Stimulated activated CD8-positive, alpha-beta memory T cell treated with anti-CD3 and anti-CD28 coated beads, Interleukin-15, amount 100 ng/mL, for 1 hour (primary cell): ENCODE measurements around the gene MRPS24.

ENCODE experiments used
- DNase-seq: peaks from one replicate; pipeline ENCODE4 v3.0.0-alpha.2; 2020; ENCODE audit warnings: low read depth

MRPS24 gene

DNA sequence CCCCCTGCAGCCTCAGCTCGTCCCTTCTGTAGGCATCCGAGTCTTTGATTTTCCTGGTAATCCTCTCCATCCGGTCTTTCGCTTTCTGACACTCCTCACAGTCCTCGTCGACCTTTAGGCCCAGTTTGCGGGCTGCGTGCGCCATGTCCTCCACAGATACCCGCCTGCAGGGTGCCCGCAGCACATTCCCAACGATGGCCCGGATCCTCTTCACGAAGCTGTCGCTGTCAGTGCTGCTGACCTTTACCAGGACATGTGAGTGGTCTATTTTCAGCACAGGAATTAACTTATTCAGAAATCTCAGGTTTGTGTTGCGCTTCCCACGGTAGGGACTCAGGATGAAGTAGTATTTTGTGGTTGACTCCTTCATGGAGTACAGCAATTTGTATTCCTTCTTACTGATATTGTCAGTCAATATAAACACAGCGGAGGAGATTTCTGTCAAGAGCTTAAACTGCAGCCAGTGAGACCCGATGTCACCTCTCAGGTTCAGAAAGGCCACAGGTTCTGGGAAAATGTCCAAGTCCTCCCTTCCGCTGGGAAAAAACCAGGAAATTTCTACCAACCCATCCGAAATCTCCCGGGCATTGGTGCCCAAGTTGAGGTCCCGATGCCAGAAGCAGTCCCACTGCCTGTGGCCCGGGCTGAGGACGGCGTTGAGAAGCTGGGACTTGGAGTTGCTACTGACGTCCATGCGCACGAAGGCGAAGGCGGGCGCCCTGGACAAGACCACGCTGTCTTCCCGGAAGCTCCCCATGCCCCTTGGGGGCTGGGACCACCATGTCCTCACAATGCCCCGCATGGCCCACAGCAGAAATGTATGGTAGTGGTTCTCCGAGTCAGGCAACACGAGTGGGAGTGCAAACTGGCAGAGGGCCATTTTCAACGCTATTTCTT is 8.9 kb upstream of the MRPS24 start:
- no peak for DNase-seq

DNA sequence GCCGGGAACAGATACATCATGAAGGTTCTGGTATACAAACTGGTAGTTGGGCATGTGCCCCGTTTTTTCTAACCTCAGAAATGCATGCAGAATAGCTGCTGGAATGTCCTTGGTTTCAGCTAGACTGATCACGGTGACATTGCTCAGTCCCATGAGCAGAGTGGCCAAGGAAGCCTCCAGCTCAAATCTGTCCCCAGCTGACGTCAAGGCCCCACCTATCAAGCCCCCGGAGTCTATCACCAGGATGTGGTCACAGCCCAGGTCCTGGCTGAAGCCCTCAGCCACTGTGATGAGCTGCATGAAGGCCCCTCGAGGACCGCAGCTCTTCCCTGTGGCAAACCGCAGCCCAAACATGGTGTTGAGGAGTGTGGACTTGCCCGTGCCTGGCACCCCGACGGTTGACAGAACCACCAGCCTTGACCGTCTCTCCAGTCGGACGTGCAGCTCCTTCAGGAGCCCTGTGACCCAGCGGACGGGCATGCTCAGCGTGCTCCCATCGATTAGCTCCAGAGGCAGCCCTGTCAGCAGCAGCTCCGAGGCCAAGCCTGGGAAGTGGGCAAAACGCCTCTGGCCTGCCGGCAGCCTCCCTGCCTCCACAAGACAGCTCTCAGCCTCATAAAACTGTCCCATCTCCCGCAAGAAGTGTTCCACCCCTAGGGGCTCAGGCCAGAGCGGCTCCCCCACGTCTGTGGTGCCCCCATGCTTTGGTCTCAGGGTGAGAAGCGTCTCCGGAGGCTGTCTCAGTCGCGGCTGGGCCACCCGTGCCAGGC is 7.8 kb upstream of the MRPS24 start:
- no peak for DNase-seq

DNA sequence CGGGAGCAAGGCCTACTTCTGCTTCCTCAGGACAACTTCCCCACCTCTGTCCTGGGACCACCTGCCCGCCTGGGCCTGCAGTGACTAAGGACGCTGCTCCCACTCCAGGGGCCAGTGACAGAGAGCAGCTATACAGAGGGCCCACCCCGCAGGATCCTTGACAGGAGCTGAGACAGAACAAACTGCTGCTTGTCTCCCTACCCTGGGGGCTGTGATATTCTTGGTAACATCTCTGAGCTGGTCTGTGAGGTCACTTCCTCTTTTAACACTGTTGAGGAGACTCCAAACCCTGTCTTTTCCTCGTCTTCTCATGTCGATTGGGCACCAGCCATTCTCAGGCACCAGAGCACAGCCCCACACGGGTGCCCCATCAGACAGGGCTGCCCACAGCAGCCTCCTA is 6.9 kb upstream of the MRPS24 start:
- DNase-seq = no peak

DNA sequence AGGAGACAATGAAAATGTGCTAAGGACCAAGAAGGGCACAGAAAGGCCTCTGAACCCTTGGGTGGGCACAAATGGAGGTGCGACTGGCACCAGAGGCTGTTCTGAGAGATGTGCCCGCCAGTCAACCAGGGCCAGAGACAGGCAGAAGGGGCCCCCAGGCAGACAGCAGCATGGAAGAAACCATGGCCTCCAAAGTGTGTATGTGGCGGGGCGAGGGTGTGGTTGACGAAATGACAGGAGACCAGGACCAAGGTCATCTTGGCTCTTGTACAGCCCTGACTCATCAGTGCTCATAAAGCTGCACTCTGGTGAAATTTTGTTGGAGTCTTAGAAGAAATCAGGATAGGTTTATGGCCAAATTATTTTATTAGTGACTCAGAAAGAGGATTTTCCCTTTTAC is 4.0 kb upstream of the MRPS24 start:
- DNase-seq = no peak

DNA sequence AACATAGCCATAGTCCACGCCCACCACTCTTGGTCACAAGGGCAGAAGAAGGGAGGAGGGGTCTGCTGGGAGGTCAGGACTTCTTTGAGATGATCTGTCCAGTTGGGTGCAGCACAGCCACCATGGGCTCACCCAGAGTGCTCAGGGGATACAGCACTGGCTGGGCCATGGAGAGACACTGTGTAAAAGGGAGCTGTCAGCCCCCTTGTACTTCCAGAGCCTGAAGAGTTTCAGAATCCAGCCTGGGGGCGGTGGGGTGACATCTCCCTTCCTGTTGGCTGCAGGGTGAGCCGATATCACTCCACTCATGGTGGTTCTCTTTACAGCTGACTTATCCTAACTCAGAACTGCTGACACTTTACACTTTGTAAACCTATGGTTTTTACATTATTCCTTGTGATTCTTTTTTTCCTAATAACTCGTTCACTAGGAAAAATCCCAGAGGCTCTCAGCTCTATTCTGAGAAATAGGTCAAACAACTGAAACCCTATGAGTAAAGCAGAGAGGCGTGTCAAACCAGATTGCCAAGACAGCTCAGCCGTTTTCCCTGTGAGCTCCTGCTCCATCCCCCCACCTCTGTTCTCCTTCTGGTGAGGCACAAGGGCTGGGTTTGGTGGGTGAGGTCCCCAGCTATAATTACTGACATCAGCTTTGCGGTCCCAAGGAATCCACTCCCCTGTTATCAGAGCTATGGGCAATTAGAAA is 3.2 kb upstream of the MRPS24 start:
- DNase-seq = no peak

DNA sequence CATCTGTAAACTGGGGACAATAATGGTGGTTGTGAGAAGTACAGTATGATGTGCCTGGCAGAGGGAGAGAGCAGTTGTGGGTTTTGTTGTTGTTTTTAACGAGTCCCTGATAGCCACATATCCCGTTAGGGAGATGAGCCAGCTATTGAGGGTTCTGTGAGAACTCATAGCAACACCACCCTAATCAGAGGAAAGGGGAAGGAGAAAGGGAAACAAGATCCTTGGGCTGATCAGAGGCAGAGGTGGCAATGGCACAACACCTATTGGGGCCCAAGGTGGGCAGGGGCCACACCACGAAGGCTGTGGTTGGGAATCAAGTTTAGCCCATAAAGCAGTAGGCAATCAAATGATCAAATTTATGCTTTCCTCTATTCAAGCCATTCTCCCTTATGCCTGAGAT is 1.7 kb upstream of the MRPS24 start:
- DNase-seq = no peak

DNA sequence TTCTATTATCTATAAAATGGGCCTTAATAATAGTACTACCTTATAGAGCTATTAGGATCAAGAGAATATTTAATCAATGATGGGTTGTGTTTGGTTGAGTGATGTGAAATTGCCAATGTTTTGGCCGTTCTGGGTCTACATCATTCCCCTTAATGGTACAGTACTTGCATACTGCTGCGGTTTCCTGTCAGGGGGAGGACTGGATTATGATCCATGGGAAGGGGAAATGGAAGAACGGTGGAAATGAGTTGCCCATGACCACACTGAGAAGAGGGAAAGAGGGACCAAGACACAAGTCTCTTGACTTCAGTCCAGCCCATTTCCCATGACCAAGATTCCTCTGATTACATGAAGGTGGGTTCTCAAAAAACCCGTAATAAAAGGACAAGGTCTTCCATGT is 999 bp upstream of the MRPS24 start:
- DNase-seq = no peak

DNA sequence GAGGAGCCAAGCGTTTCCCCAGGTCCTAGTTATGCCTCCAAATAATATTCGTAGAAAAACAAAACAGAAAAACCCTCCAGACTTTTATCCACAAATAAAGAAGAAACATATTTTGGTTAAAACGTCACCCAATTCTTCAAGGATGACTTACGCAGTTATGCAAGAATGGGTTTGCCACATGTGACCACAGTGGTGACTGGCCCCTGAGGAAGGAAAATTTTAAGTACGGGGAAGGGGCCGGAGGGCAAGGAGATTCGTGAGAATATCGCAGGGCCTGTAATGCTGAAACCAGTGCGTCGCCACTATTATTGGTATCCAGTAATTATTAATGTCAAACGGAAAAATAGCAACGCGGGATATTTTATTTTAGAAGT is 537 bp upstream of the MRPS24 start:
- no peak for DNase-seq

DNA sequence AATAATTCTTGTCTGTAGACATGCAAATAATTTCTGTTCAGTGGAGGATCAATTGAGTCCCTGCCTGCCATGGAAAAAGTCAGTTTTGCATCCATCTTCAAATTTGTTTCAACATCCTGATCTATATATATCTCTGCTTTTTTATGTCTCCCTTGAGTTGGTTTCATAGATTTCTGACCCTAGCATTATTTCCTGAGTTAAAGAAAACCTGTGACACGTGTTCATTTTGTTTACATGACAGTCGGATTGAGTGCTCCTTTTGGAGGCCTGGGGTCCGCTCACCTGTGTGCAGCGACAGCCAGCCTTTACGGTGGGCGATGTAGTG is 674 bp downstream of the MRPS24 start:
- DNase-seq = no peak

DNA sequence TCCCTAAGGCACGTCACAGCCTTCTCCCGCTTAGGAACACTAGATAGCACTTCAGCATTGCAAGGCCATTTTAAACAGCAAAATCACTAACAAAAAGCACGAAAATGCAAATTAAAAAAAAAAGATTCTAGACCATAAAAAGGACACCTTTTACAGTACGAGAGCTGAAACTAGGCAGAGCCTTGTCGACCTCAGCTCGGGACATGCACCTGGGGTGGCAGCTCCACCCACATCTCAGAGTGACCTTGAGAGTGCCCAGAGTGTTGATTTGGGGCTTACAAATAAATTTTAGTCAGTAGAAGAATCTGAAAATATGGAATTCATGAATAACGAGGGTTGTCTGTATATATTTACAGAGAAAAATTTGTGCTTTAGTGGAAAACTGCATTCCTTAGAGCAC is 1.1 kb downstream of the MRPS24 start:
- no peak for DNase-seq

DNA sequence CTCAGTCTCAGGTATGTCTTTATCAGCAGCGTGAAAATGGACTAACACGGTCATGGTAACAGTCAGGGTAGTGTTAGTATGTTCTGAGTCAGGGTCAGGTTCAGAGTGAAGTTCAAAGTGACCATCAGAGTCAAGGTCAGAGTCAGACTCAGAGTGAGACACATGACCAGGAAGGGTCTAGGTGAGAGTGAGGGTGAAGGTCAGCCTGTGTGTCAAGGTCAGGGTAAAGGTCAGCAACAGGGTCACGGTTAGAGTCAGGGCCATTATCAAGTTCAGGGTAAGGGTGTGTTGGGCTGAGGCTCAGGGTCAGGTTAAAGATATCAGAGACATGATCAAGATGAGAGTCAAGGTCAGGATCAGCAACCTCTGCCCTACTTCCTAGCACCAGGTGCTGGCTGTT is 4.0 kb downstream of the MRPS24 start:
- DNase-seq = no peak

DNA sequence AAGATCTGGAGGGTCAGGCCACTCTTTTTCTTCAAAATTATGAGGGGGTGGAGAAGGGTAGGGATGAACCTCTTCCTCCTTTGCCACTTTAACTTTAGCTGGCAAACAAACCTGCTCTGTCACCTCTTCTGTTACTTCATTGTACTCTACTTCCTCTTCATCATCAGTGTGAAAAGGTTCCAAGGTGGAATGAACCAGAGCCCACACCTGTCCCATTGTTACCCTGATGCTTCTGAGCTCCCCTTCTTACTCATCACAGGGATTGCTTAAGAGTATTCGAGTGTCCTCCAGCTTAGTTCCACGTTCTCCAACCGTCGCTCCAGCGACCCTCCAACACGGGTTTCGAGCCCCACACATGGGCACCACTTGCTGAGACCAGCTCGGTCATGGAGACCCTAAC is 5.2 kb downstream of the MRPS24 start:
- no peak for DNase-seq

DNA sequence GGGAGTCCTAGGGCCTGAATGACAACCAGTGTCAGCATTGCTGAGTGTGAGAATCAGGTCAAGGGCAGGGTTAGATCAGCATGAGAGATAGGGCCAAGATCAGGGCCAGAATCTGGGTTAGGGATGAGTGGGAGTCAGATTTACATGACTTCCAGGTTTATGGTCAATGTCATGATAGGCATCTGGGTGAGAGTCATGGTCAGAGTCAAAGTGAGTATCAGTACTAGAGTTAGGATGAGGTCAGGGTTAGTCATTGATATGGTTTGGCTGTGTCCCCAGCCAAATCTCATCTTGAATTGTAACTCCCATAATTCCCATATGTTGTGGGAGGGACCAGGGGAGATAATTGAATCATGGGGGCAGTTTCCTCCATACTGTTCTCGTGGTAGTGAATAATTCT is 12.3 kb downstream of the MRPS24 start:
- DNase-seq = no peak

DNA sequence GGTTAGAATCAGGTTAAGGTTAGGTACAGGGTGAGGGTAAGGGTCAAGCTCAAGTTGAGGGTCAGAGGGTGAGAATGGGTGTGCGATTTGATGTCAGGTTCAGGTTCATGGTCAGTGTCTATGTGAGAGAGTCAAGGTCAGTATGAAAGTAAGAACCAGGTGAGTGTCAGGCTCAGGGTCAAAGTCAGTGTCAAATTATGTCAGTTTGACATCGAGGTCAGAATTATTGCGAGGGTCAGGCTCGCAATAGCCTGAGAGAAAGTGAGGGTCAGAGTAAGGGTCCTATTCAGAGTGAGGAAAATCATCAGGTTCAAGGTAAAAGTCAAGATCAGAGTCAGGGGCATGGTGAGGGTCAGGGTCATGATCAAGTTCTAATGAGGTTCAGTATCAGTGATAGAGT is 13.0 kb downstream of the MRPS24 start:
- DNase-seq = no peak

DNA sequence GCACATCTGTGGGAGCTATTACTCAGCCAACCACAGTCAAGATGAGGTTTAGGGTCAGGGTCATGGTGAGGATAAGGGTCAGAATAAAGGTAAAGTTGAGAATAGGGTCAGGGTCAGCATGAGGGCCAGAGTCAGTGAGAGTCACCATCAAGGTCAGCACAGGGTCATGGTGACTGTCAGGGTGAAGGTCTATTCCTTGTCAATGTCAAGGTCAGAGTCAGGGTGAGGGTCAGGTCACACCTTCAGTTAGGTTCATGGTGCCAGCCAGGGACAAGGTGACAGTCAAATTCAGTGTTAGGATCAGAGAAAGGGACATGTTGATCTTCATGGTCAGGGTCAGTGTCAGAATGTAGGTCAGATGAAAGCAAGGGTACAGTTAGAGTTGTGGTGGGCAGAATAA is 14.1 kb downstream of the MRPS24 start:
- DNase-seq = no peak

DNA sequence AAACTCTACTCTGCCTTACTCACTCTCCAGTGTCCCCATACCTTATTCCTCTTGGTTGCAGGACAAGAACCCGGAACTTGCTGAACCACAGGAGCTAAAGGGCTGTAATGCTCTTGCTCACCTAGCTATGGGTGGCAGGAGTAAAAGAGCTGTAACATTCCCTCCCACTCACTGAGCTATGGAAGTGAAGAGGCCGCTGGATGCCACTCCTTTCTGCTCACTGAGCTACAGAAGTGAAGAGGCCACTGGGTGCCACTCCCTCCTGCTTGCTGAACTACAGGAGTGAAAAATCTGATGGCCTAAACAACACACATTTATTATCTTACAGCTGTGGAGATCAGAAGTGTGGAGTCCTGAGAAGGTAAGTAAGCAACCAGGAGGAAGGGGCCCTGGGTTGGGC is 17.5 kb downstream of the MRPS24 start:
- no peak for DNase-seq

DNA sequence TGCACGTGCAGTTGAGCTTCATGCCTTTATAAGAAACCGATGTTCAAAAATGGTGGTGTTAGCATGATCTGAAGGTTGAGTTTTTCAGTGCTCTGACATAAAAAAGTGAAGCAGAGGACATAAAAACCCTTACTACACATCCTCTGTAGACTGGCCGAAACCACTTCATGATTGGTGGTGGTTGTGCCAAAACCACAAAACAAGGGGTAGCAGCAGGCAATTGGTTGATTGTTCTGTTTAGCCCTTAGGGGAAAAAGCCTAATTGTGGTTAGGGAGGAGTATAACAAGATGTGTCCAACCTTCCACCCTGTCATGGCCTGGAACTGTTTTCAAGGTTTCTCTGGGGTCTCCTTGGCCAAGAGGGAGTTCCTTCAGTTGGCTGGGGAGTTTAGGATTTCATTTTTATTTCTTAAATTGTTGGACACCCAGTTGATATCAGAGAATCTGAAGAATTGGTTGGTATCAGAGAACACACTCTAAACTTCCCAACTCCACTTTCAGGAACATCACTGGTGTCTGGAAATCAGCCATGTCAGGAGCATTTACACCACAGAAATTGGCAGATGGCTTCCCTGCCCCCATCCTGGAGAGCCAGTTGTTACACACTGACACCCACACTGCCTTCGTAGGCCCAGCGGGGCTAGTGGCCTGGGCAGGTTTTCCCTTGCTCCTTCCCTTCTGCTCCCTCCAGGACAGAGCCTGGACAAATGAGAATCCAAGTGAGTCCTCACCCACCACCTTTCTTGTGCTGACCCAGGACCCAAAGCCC is 18.8 kb downstream of the MRPS24 start:
- DNase-seq = no peak

DNA sequence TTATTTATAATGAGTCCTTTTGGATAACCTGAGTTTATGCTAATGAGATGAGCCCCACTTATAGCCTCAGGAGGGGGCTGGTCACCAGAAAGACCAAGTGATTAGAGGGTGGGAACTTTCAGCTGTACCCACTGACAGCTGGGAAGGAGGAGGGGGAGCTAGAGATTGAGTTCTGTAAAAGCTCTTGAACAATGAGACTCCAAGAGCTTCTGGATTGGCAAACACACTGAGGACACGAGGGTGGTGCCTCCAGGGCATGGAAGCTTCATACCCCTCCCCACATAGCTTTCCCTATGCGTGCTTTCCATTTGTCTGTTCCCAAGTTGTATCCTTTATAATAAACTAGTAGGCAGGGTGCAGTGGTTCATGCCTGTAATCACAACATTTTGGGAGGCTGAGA is 20.3 kb downstream of the MRPS24 start:
- DNase-seq = no peak

DNA sequence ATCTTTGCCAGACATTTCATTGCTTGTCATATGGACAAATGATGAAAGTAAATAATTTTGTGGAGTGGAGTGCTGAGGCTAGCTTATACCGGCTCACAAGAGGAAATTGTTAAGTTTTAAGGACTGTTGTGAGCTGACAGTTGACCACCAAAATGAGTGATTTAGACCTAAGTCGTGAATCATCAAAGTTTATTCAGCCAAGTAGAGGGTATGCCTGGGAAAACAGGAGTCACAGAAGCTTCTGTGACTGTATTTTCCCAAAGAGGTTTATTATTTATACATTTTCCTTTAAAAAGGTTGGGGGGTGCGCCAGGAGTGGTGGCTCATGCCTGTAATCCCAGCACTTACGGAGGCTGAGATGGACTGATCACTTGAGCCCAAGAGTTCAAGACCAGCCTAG is 21.8 kb downstream of the MRPS24 start:
- DNase-seq = no peak

DNA sequence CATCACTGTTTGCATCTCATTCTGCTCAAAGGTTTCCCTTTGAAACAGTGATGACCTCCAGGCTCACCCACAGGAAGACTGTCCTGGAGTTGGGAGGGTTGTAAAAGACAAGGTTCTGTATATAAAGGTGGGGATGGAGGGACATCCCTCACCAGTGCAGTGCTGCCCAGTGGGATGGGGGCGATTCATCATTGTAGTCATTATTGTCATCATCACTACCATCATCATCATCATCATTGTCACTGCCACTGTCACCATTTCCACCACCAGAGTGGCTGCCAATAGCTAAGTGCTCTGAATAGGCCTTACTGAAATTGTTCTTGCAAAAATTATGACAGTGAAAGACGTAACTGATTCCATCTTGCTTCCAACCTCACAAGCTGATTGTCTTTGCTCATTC is 24.7 kb downstream of the MRPS24 start:
- no peak for DNase-seq

DNA sequence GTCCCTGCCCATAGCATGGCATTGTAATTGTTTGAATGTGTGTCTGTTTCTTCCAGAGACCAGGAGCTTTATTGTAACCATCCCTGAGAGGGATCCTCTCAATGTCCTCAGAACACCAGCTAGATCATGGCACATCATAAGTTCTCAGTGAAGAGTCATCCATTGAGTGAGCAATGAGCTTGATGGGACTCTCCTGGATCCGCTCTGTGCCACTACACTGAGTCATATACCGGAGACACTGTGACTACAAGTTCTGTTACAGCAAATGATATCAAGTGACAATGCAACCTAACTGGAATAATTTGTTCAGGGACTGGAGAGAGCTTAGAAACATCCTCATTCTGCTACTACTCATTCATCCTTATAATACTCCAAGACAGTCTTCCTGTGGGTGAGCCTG is 25.1 kb downstream of the MRPS24 start:
- no peak for DNase-seq

DNA sequence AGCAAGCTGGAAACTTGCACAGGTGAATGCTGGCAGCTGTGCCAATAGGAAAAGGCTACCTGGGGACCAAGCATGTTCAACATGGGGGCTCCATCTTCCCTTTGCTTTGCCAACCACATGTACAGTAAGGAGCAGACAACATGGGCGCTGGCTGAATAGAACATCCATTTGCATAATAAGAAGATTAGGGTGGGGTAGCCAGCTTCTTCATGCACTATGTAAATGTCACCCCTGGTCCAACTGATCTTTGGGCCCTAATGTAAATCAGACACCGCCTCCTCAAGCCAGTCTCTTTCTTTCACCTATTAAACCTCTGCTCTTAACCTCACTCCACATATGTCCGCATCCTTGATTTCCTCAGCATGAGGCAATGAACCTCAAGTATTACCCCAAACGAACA is 26.0 kb downstream of the MRPS24 start:
- DNase-seq = no peak
